ENCODE results near the gene RBPJ.
A peak's percentile ranks its signal among the peaks of the same experiment; 100 is the strongest.

RBPJ gene

DNA sequence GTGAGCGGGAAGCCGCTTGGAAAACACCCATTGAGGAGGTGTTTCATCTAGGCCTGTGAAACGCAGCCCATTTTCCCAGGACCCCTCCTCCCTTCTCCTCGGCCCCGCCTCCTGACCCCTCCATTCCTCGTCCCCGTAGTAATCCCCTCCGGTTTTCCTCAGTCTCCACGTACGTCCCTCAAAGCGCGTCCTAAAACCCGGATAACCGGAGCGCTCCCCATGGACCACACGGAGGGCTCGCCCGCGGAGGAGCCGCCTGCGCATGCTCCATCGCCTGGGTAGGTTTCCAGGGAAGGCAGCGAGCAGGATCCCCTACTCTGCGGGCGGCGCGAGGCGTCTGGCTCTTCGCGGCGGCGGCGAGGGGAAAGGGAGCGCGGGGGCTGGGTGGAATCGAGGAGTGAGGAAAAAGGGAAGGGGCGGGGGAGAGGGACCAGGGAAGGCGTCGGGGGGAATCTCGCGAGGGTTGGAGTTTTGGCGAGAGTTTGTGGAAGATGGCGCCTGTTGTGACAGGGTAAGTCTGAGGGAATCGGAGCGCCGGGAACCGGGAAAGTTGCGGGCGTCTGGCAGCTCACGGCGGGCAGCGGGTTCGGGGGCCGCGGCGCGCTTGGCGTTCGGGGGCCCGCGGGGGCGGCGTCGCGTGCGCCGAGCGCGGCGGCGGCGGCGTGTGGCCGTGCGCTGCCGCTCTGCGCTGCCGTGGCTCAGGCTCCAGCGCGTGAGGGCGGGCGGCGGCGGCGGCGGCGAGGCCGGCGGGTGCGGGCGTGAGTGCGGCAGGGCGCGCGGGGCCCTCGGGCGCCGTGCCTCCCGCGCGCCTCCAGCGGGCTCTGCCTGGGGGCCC, at the start of gene RBPJ:
RBPJ (plus strand) TSS at position 477 of the 835 bp plus-strand sequence; CDS start at position 492, 15 bp downstream.
- peak; percentile 98 for DNase-seq

DNA sequence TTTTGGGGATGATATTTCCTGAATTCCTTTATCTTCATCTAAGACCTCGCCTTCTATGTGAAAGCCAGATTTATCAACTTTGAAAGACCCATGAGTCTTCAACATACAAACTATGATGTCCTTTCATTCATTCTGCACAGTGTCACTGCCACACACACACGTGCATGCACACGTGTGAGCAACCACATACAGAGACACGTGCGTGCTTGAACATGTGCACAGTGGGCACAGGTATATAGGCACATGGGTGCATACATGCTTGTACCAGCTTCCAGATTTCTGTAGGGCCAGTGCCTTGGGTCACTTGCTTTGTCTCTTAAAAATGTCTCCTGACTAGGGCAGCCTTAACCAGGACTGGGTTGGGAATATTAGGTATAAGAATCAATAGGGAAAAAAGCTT, 49.1 kb upstream of the RBPJ start:
- DNase-seq: no peak

DNA sequence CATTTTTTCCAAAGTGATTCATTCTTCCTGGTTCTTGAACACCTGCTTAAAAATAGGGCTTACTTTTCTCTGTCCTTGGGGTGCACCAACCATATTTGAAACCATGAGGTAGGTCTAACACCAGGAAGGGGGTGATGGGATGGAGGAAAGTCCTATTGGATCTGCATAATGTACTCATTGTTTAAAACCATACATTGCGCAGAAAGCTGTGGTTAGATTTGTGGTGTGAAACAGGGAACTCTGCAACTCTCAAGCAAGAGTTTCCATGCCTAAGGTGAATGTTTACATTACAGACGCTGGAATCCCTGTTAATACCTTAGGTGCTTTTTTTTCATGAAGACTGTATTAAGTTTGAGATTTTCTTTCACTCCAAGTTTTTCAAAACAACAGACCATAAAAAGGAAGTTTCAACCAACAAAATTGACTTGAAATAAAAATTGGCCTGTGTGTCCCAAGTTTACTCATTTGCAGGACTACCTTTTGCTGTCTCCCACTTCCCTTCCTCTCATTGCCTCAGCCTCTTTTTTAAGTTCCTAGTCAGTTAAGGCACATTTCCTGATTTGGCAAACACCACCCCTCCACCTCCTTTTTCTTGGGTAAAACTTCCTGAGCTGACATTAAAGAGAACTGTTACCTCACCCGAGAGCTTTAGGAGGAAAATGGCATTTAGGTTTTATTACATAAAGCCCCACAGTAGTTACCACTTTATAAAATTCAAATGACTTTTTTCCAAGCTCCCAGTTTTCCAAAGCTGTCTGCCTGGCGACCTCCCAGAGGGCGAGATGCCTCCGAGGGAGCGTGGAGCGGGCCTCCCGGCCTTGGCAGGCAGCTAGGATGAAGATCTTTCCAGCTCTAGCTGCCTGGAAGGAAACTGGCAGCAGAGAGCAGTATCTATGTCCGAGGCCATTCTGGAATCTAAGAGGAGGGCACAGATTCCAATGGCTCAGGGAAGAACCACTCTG, 47.9 kb upstream of the RBPJ start:
- peak; percentile 64 for DNase-seq

DNA sequence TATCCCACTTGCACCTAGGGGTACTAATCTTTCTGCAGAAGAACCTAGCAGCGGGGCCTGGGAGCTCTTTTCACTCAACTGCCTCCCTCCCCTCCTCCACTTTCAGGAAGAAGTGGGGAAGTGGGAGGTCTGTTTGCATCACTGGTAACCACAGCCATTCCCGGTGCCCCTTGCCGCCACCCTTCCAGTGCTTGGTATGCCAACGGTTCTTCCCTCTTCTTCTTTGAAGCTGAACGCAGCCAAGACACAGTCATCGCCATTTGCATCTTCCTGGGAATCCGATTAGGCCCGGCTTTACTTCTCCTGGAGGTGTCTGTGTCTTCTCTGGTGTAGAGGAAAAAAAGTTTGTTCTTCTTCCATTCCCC, 47.2 kb upstream of the RBPJ start:
- DNase-seq: no peak

DNA sequence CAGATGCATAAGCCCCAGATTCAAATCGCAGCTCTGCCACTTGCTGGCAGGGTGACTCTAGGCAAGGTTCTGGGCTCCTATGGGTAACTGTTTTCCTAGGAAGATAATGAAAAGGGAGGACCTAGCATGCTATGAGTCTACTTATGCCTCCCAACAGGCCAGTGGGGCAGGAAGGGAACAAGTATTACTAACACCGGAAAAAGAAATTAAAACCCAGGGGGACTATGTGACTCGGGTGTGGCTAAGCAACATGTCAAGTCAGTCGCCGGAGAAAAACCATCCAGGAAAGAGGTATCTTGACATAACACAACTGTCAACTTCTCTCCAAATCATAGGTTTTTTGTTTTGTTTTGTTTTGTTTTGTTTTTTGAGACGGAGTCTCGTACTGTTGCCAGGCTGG, 45.5 kb upstream of the RBPJ start:
- DNase-seq: no peak

DNA sequence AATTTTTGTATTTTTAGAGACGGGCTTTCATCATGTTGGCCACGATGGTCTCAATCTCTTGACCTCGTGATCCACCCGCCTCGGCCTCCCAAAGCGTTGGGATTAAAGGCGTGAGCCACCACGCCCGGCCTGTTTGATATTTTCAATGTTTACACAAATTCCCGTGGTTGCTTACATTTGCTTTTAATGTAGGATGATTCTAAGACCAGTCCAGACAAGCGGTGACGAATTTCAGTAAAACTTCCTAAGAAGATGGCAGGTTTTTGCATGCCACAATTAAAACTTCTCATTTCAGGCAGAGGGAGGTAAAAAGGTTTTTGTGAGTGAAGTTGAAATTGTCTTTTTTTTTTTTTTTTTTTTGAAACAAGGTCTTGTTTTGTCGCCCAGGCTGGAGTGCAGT, 41.4 kb upstream of the RBPJ start:
- DNase-seq: no peak

DNA sequence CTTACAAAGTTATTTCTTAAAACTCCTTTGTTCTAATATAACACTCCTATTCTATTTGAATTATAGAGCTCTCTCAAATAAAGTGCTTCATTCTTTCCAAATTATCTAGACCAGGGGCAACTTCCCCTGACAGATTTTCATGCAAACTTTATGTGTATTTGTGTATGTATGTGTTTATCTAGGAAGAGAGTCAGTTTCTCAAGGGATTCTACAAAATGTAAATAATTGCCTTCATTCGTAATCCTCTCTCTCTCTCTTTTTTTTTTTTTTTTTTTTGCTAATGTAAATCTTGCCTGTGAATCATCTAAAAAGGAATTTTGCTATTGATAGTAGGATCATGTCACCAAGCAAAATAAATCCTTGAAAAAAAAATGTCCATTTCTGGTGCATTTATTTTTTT, 38.9 kb upstream of the RBPJ start:
- DNase-seq: no peak

DNA sequence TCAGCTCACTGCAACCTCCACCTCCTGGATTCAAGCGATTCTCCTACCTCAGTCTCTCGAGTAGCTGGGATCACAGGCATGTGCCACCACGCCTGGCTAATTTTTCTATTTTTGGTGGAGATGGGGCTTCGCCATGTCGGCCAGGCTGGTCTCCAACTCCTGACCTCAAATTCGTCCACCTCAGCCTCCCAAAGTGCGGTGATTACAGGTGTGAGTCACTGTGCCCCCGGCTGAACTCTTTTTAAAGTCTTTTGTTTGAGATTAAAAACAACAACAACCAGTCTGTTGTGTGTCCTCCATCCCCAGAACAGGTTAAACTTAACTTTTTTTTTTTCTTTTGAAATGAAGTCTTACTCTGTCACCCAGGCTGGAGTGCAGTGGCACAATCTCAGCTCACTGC, 36.3 kb upstream of the RBPJ start:
- no peak for DNase-seq

DNA sequence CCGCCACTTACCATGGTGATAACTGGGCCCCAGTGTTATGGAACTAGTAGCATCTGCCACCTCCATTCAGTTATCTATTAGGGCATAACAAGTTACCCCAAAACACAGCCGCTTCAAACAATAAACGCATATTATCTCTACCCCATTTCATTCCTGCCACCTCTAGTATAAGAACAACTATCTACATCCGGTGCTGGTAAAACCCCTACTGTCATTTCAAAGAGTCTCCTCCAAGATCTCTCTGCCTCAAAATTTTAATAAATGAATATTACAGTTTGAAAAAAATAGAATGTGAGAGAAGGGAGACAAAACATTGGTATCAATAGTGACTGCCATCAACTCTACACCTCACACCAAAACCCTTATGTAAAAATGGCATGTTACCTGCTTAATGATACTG, 35.5 kb upstream of the RBPJ start:
- DNase-seq: no peak

DNA sequence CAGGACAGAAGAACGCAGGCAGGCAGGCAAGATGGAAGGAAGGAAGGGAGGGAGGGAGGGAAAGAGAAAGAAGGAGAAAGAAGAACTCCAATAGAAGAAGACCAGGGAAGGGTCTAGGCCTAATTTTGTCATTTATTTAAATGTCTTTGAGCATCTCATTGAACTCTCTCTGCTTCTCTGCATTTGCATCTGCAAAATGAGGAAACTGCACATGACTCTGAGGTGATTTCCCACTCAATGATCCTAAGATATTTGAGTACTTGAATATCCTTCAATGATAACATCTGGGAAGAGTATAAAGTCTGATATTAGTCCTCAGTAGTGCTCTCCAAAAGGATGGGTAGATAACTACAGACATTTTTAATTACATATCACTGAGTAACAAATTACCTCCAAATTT, 33.1 kb upstream of the RBPJ start:
- DNase-seq: no peak

DNA sequence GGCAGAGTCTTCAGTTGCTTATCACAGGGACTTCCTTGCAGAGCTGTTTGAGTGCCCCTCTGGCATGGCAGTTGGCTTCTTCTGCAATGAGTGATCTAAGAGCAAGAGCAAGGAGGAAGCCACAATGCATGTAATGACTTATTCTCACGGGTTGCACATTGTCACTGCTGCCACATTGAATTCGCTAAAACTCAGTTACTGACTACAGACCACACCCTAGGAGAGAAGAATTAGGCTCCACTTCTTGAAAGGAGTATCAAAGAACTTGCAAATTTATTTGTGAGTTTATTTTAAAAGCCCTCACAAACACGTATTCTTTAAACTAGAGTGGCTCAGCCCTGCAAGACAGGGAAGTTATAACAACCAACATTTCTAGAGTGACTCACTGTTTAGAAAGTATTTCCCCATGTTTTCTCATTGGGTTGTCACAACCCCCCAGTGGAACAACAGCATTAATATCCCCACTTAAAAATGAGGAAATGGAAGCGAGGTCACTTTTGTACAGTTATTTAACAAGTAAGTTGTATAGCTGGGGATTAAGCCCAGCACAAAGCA, 32.4 kb upstream of the RBPJ start:
- no peak for DNase-seq

DNA sequence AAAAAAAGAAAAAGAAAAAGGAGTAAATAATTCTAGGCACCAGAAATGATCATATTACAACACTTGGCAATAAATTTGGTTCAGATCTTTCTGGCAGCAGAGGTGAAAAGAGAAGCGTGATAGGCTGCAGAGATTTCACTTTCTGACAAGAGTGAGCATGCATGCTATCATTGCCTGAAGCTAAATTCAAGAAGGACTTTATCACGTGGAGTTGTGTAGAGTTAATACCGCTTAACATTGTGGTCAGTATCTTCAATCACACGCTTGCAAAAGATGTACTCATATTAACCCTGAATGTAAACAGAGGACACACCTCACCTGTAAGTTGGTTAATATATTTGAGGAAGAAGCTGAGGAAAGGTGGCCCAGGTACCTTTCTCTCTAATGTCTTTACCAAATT, 31.4 kb upstream of the RBPJ start:
- DNase-seq: no peak

DNA sequence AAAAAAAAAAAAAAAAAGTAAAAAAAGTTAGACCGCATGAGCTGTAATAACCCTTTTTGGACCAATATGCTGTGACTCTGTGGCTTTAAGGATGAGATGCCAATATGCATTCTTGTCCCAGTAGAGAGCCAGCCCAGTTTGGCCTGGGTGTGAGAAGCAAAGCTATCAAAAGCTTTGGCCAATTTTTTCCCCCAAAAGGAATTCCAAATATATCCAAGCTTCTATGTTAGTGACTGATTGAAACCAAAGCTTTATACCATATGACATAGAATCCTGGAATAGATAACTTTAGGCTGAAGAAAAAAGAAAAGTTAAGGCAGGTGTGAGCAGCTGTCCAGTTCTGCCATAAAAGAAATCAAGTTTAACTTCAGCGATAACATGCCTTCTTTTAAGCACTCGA, 30.5 kb upstream of the RBPJ start:
- no peak for DNase-seq

DNA sequence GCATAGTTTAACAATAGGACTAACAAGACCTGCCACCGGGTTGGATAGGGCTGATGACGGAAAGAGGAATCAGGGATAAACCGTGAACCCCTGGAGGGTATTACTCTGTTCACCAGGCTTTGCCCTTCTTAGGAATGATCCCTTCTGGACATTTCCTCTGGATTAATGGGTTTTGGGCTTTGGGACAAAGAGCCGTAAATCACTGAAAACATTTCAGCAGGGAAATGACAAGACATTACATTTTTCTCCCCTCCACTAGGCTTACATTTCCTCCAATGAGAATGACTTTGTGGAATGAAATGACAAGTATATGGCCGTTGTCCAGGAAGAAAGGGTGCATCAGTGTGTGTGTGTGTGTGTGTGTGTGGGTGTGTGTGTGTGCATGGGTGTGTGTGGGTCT, 25.9 kb upstream of the RBPJ start:
- no peak for DNase-seq

DNA sequence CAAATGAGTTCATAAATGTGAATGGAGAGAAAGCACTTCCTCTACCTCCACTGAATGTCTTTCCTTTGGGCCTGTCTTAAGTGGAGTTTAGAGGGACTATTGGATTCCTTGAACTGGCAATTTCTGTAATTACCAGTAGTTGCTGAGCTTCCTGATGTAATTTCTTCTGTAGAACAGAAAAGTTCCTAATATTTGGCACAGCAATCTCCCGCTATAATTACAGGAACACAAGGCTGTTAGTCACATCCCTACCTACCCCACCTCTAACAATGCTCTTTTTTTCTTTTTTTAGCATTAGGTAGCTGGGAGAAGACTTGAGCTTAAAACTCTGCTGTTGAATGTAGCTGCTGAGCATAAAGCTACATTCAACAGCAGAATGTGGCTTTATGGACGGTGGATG, 24.8 kb upstream of the RBPJ start:
- DNase-seq: no peak

DNA sequence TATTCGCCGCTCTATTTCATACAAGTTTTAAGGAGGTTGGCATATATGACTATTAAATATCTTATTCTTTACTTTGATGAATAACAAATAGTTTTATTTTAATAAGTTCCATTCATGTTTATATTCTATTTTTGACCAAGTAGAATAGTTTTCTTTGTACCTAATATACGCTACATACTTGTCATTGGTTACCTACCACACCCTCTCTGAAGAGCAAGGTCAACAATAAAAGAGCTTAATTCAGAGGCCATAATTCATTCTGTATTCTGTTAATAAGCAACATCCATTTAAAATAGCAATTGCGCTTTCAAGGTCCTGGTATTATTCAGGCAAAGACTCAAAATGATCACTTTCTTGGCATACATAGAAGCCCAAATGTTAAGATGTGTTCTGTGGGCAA, 24.3 kb upstream of the RBPJ start:
- DNase-seq: no peak

DNA sequence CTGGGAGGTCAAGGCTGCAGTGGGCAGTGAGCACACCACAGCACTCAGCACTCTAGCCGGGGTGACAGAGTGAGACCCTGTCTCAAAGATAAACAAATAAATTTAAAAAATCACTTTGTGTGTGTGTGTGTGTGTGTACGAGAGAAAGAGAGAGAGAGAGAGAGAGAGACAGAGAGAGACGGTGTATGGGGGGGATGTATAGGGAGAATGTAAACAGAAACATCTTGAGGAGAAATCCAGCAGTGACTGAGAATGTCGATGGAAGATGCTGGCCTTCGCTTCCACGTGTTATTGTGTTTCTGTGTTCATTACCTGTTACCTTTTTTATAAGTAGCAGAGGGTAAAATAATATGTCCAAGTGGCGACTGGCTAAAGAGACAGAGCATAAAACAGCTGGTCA, 23.6 kb upstream of the RBPJ start:
- DNase-seq: no peak

DNA sequence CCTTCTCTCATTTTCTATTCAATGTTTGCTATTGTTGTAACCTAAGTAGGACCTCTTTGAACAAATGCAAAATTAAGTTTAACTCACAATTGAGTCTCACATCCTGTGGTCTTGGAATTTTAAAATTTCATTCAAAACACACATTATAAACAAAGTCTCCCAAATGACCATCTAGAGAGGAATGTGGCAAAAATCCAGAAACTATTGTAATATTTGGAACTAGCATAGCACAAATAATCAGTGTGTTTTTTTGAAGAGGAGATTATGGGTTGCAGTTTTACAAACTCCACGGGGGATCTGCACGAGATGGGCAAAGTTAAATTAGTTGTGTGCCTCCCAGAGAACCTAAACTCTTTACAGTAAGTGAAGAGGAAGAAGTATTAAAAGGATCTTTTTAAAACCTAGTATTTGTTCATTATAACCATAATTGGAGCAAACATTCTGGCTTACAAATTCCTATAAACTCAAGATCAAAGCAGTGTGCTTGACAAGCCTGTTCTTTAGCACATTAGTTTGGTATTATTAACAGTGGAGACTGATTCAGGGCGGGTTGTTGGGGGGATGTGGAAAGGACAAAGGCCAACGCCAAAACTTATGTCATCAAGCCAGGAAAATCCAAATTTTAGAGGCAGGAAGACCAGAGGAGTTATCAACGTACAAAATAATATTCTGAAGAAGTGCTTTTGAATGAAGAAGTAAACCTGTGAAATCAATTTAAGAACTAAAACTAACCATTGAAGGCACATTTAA, 22.4 kb upstream of the RBPJ start:
- no peak for DNase-seq

DNA sequence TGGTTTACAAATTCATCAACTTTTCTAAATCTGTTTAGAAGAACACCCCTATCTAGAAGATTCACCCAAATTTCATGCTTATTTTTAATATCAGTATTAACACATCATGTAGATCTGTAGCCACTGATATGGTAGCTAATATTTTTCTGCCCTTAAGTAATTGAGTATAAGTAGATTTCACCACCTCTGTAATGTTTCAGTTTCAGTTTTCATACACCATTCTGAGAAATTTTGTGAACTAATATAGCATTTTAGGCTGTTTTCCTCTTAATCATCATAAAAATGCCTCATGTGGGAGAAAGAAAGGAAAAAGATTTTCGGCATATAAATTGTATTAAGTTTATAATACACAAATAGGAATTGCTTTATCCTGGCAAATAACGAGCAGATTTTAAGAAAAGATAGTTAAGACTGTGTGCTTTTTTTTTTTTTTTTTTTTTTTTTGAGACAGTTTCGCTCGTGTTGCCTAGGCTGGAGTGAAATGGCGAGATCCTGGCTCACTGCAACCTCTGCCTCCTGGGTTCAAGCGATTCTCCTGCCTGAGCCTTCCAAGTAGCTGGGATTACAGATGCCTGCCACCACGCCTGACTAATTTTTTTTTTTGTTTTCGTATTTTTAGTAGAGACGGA, 21.4 kb upstream of the RBPJ start:
- DNase-seq: no peak

DNA sequence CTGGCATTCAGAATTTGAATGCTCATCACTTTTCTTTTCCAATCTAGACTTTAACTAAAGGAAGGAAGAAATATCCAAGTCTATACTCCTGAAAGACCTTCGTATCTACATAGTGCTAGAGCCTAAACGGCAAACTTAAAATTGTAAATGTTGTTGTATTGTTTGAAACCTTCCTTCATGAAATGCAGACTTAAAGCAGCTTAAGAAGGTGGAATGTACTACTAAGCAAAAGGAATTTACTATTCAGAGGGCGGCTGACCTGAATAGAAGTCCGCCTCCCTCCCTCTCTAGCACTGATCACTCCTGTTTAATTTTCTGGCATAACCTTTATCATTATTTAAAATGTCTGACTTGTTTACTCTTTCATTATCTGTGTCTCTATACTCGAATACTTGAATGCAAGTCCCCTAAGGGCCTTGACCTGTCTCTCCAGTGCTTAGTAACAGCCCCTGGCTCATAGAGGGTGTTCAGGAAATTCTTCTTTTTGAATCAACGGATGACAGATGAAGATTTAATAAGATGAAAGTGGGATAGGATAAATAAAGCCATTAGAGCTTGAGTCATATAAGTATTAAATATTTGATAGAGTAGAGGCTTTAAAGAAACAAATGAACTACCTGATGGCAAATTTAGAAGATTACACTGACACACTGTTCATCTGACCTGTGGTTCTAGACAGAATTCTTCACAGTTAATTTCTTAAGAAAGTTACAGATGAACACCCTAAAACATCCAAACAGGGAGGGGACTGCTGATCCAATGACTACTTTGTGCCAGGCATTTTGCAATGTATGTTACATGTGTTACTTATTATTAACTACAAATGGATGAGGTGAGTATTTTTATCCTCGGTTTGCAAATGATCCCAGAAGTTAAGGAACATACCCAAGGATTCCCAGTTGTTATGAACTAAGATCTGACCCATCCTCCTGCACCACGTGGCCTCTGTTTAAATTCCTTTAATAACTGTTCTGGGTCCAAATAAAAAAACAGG, 20.2 kb upstream of the RBPJ start:
- DNase-seq: no peak

All from right forelimb (tissue), 1 donor.